ENCODE data around the gene VASH2.

VASH2 gene

DNA sequence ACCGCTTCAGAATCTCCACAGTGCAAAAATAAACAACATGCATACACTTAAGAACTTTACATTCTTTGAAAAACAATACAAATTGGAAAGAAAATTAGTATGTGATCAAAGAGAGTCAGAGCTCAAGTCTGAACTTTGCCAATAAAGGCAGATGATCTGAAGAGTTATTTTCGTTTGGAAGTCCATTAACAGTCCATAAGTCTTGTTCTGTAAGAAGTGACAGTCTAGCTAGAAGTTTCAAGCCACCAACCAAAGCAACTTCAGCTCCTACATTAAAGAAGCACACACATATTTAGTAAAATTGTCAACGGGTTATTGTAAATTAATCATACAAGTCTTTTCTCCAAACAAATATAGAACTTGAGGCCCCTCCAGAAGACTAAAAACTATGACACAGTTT is 44.6 kb downstream of the VASH2 start:
- FAIRE-seq = peak; percentile 70
- TF ChIP-seq CTCF (IDR thresholded peaks at IDR 0.05; ENCODE audit: insufficient read depth, missing control alignments) = no peak
- no peak for DNase-seq (ENCODE audit: insufficient read length, low spot score)

DNA sequence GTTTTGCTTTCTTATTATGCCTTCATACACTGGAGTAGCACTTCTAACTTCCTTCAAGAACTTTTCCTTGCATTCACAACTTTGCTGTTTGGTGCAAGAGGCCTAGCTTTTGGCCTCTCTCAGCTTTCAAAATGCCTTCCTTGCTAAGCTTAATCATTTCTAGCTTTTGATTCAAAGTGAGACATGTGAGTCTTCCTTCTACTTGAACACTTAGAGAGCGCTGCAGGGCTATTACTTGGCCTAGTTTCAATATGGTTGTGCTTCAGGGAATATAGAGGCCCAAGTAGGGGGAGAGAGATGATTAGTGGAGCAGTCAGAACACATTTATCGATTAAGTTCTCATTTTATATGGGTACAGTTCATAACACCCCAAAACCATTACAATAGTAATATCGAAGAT is 52.9 kb downstream of the VASH2 start:
- no peak for TF ChIP-seq CTCF (IDR thresholded peaks at IDR 0.05; ENCODE audit: insufficient read depth, missing control alignments)
- FAIRE-seq (no peak), DNase-seq (ENCODE audit: insufficient read length, low spot score) (no peak)

- FAIRE-seq (no peak), DNase-seq (ENCODE audit: insufficient read length, low spot score) (no peak)
- TF ChIP-seq CTCF (IDR thresholded peaks at IDR 0.05; ENCODE audit: insufficient read depth, missing control alignments) = no peak
Observed at GRCh38 chr1:213008564-213008963, 58.2 kb downstream of the VASH2 start.

DNA sequence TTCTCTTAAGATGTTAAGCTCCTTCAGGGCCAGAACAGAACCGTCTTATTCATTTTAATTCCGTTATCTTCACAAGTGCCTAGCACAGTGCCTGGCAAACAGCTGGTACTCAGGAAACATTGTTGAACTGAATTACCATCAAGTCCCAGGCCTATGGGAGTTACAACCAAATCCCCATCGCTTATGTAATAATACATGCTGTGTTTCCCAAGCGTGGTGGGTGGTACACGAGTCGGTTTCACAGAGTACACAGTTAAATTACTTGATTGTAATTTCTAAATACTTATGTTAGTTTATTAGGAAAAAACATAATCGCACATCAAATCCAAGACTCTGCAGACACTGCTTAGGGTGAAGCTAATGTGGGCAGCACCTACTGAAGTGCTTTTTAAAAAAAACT is 64.3 kb downstream of the VASH2 start:
- no peak for TF ChIP-seq CTCF (IDR thresholded peaks at IDR 0.05; ENCODE audit: insufficient read depth, missing control alignments)
- no peak for DNase-seq (ENCODE audit: insufficient read length, low spot score)
- no peak for FAIRE-seq

DNA sequence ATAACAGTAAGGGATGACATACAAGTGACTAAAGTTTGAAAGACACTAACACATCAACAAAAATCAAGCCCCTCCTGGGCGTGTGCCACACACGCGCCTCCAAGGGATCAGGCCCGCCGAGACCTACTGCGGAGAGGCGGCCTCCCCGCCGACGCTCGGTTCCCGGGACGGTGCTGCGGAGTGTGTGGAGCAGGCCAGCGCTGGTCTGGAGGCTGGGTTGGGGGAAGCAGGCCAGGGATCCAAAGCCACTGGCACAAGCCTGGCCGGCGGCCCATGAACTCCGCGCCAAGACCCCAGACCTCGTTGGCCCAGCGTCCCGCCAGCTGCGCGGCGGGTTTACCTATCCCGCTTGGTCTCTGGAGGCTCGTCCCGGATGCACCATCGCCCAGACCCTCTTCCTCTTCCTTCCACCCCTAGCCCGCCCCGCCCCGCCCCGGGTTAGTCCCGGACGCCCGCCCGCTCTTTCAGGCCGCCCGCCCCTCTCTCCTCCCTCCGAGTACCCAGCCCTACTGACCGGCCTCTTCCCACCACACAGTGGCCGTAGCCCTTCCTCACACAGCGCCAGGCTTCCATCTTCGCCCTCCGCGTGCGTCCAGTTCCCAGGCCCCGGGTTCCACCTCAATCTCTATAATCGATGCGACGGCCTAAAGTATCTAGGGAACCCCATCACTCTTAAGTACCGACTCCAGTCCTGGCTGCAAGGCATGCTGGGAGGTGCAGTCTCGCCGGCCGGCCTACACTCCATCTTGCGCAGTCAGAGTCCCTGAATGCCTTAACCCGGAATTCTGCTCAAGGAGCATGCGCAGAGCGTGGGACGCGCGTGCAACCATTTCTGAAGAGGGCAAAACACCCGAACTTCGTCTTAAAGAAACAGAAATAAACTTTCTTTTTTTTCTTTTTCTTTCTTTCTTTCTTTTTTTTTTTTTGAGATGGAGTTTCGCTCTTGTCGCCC is 65.0 kb downstream of the VASH2 start, which contains the start of gene ANGEL2:
Gene ANGEL2, minus strand, starts transcription at position 769 of the 952 bp plus-strand sequence. Its CDS starts 196 bp downstream, at position 573.
- FAIRE-seq (peak; percentile 82), DNase-seq (ENCODE audit: insufficient read length, low spot score) (peak; percentile 85)
- TF ChIP-seq CTCF (IDR thresholded peaks at IDR 0.05; ENCODE audit: insufficient read depth, missing control alignments) = no peak

DNA sequence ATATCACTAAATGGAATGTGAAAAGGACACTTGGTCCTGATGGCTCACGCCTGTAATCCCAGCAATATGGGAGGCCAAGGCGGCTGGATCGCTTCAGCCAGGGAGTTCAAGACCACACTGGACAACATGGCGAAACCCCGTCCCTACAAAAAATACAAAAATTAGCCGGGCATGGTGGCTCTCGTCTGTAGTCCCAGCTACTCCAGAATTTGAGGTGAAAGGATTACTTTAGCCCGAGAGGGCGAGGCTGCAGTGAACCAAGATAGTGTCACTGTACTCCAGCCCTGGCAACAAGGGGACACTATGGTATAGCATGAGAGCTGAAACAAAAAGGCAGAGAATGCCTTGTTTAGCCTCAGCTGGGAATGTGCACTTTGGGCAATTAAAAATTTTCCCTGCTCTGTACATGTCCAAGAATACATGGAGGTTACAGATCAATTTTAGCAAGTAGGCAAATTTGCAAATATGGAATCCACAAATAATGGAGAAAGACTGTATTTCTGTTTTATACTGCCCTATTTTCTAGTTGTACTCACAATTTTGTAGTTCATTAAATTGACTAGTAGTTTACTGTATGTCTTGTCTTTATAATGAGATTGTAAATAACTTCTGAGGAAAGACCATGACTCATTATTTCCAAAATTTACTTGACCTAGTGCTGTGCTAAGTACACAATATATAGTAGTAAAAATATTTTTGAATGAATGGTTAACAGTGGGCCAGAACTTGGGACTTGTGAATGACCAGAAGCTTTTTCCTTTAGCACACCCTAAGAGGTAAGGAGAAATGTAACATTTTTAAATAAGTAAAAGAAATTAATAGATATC is 67.3 kb downstream of the VASH2 start:
- FAIRE-seq (no peak), DNase-seq (ENCODE audit: insufficient read length, low spot score) (no peak)

More for the DNA sequence above, 67.3 kb downstream of the VASH2 start:
- no peak for TF ChIP-seq CTCF (IDR thresholded peaks at IDR 0.05; ENCODE audit: insufficient read depth, missing control alignments)
